SK-N-MC (cell line): Measurements from ENCODE around the gene RTBDN.
"Not testable (repeated sequence)": the region's sequence is repeated elsewhere in the genome, so short reads cannot be mapped to it uniquely, and the experiment has no call there.

Experiments used
- DNase-seq: peaks from one replicate; pipeline ENCODE4 v3.0.0-alpha.2; 2011; ENCODE audit warnings: low read depth, low spot score
- H3K27ac ChIP-seq: fragments of 200-600 bp; sonication (generic); 2 replicates; pipeline ENCODE4 v1.5.1; 2016; ENCODE audit warnings: mixed run types
- H3K36me3 ChIP-seq: fragments of 200-600 bp; sonication (generic); 2 replicates; pipeline ENCODE4 v1.6.1; 2017; ENCODE audit warnings: antibody characterized with exemption, low read length, mixed read lengths; ENCODE audit not compliant: insufficient read depth
- H3K4me3 ChIP-seq: fragments of 200-600 bp; sonication (generic); 2 replicates; pipeline ENCODE4 v1.5.1; 2016
- H3K9ac ChIP-seq: fragments of 200-600 bp; sonication (generic); 2 replicates; pipeline ENCODE4 v1.8.0; 2017; ENCODE audit warnings: mixed run types, mixed read lengths; ENCODE audit not compliant: insufficient read length
- H3K9me3 ChIP-seq: fragments of 200-600 bp; sonication (generic); 2 replicates; pipeline ENCODE4 v1.6.1; 2017; ENCODE audit warnings: low read depth, mild to moderate bottlenecking, antibody characterized with exemption, low read length, moderate library complexity, mixed read lengths
- EZH2 ChIP-seq: fragments of 200-600 bp; sonication (generic); IDR thresholded peaks from one replicate; pipeline ENCODE4 v1.6.1; 2017; ENCODE audit warnings: antibody characterized with exemption
- FOXP2 ChIP-seq: optimal IDR thresholded peaks from 2 replicates; pipeline ENCODE3; 2011; ENCODE audit warnings: mild to moderate bottlenecking, moderate library complexity; ENCODE audit not compliant: insufficient read depth; ENCODE audit errors: extremely low read length, control extremely low read depth
- POLR2AphosphoS5 ChIP-seq: IDR thresholded peaks from 2 replicates; pipeline ENCODE4 v1.6.1; 2012; ENCODE audit warnings: mild to moderate bottlenecking, low read depth, low read length, borderline replicate concordance

The RTBDN gene

DNA sequence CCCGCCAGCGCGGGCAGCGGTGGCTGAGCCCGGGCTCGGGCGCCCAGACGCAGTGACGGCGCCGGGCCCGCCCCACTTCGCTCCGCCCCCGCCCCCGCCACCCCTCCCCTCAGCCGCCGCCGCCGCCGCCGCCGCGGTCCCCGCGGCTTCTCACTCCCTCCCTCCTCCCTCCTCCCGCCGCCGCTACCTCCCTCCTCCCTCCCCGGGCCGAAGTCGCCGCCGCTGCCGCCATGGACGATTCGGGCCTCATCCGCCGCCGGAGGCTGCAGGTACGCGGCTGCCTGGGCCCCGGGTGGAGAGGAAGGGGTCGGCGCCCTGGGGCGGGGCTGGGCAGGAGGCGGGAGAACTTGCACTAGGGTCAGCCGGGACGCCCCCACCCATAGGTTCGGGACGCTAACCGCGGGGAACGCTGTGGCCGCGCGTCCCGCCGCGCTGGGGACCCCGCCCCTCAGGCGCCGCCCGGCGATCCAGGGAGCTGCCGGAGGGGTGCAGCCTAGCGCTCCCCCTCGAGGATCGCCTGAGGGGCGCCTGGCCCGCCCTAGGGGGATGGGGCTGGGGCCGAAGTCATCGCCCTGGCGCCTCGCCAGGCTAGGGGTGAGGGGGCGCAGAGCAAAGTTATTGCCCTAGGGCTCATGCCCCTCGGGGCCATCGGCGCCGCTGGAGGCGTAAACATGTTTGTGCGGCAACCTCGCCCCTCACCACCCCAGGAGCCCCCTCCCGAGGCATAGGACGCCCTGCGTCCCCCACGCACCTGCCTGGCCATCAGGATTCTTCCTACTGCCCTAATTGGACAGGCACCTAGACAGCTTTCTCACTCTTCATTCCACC lies 427 bp downstream of the RTBDN start:
- TF ChIP-seq POLR2AphosphoS5, result no peak
- no peak for TF ChIP-seq EZH2
- TF ChIP-seq FOXP2, result no peak
- no peaks in the 10 kb centered on the region for H3K36me3 ChIP-seq
- peak overlapping the region; percentile 80 for H3K4me3 ChIP-seq
- H3K9ac ChIP-seq, result no peak overlapping the region
- H3K27ac ChIP-seq, result no peak overlapping the region
- H3K9me3 ChIP-seq, result no peaks in the 10 kb centered on the region
- DNase-seq, result no peak

DNA sequence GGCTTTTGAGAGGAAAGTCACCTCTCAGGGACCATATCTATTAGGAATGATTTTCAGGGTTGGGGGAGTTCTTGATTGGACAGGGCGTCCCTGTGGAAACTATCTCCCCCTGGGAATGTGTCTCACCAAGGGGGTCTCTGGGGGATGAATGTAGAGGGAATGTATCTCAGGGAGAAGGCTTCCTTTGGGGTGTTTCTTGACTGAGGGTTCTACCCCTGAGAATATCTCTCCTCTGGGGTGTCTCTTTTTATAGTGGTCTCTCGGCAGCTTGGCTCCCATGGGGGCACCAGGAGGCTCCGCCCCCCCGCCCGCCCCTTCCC lies 1.0 kb downstream of the RTBDN start:
- Histone ChIP-seq H3K9ac (no peak overlapping the region), H3K27ac (no peak overlapping the region), H3K4me3 (peak overlapping the region; percentile 37), H3K36me3 (no peaks in the 10 kb centered on the region), H3K9me3 (no peaks in the 10 kb centered on the region)
- DNase-seq, result no peak
- TF ChIP-seq EZH2 (no peak), FOXP2 (no peak), POLR2AphosphoS5 (no peak)

DNA sequence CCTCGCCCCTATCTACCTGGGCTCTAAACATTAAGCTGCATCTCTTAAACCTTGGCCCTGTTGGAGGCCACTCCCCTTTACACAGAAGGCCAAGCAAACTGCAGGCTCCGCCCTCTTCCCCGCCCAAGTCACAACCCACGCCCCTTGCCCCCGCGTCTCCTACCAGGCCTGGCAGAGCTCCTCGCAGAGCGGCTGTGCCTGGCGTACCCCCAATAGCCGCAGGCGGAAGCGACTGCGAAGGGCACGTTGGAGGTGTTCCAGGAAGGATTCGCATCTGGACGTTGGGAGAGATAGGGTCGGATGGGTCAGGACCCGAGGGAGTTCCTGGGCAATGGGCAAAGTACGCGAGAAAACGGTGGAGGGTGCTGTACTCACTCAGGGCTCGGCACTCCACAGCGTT lies 5.9 kb downstream of the RTBDN start:
- H3K4me3 ChIP-seq, result peak overlapping the region; percentile 22; the same call in 1 of the 2 replicates
- H3K9me3 ChIP-seq, result no peaks in the 10 kb centered on the region
- no peak overlapping the region for H3K9ac ChIP-seq
- no peak for TF ChIP-seq EZH2
- no peak for TF ChIP-seq POLR2AphosphoS5
- TF ChIP-seq FOXP2, result no peak
- DNase-seq, result no peak
- no peaks in the 10 kb centered on the region for H3K36me3 ChIP-seq
- no peak overlapping the region for H3K27ac ChIP-seq

DNA sequence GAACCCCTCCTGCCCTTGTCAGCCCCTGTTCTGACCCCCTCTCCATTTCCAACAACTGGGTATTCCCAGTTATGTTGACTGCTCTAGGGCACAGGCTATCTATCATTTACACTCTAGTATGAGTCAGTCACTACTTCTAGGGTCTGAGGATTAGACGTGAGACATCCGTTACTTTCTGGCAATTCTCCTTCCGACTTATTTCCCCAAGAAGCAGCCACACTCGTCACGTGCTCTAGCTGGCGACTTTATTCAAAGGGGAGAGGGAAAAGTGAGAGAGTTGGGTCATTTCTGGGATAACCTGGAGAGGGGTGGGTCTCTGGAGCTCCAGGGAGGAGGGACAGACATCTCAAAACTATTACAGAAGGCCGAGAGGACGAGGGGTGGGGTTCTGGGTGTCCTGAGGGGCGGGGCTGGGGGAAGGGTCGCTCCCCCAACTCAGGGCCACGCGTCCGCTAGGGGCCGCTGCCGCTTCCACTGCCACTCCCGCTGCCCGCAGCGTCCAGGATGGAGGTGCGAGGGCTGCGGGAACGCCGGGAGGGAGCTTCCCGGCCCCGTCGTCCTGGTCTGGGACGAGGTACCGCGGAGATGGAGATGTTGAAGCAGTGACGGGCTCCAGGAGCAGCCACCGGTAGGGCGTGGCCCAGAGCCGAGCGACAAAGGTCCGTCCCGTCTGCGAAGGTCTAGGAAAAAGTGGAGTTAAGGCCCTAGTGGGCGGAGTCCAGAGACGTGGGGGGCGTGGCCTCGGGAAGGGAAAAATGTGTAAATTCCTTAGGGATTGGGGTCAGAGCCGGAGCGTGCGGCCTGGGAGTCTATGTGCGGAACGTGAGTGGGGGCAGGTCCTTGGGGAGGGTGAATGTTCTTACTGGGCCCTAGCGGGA lies 8.9 kb downstream of the RTBDN start:
- TF ChIP-seq FOXP2 (no peak), POLR2AphosphoS5 (no peak), EZH2 (no peak)
- no peak for DNase-seq
- no peaks in the 10 kb centered on the region for H3K9me3 ChIP-seq
- no peaks in the 10 kb centered on the region for H3K36me3 ChIP-seq
- no peak overlapping the region for H3K9ac ChIP-seq
- H3K27ac ChIP-seq, result no peak overlapping the region
- peak overlapping the region; percentile 63 for H3K4me3 ChIP-seq

DNA sequence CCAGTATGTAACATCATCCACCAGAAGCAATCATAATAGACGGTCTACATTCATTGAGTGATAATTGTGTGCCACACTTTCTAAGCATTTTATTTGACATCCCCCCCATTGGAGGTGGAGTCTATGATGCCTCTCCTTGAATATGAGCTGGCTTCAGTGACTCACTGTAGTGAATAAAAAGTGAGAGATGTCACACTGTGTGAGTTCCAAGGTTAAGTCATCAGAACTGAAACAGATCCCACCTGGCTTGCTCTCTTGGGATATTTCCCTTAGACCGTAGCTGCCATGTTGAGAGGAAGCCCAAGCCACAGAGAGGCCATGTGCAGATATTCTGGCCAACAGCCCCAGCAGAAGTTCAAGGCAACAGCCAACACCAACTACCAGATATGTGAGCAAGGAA lies 12.6 kb downstream of the RTBDN start:
- Histone ChIP-seq H3K36me3 (no peaks in the 10 kb centered on the region), H3K9ac (no peak overlapping the region), H3K9me3 (no peaks in the 10 kb centered on the region), H3K4me3 (no peak overlapping the region), H3K27ac (no peak overlapping the region)
- no peak for DNase-seq
- TF ChIP-seq FOXP2, result no peak
- no peak for TF ChIP-seq POLR2AphosphoS5
- TF ChIP-seq EZH2, result no peak

DNA sequence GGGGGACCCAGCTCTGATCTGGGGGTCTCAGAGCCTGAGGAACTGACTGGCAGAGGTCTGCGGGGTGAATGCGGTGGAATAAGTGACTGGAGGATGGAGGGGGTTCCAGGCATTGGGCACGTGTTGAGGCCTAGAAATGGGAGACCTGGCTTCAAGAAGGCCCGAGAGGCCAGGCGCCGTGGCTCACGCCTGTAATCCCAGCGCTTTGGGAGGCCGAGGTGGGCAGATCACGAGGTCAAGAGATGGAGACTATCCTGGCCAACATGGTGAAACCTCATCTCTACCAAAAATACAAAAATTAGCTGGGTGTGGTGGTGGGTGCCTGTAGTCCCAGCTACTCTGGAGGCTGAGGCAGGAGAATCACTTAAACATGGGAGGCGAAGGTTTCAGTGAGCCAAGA lies 16.6 kb downstream of the RTBDN start:
- DNase-seq, H3K4me3 ChIP-seq, H3K9me3 ChIP-seq, H3K9ac ChIP-seq, H3K27ac ChIP-seq: not testable (repeated sequence)
- peaks cover 14% of the 10 kb centered on the region; the same call in 1 of the 2 replicates for H3K36me3 ChIP-seq

DNA sequence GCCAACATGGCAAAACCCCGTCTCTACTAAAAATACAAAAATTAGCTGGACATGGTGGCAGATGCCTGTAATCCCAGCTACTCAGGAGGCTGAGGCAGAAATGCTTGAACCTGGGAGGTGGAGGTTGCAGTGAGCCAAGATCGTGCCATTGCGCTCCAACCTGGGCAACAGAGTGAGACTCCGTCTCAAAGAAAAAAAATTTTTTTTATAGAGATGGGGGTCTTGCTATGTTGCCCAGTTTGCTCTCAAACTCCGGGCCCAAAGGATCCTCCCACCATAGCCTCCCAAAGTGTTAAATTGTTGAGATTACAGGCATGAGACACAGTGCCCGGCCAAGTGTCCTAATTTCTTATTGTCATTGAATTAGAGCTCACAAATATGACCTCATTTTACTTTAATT lies 17.2 kb downstream of the RTBDN start:
- H3K9me3 ChIP-seq, DNase-seq, H3K27ac ChIP-seq, H3K9ac ChIP-seq, H3K4me3 ChIP-seq: not testable (repeated sequence)
- H3K36me3 ChIP-seq, result peaks cover 15% of the 10 kb centered on the region; the same call in 1 of the 2 replicates

DNA sequence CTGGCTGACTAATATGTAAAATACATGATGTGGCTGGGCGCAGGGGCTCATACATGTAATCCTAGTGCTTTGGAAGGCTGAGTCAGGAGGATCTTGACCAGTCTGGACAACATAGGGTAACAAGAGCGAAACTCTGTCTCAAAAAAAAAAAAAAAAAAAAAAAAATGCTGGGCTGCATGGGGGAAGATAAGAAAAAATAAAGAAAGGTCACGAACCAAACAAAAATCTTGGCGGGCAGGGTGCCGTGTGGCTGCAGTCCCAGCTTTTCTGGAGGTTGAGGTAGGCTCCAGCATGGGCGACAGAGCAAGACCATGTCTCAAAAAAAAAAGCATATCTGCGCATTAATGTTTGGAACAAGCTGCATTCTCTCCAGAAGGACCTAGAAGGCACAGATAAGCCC lies 19.3 kb downstream of the RTBDN start:
- no peak overlapping the region for H3K4me3 ChIP-seq
- no peak overlapping the region for H3K27ac ChIP-seq
- H3K36me3 ChIP-seq, result peaks cover 22% of the 10 kb centered on the region; the same call in 1 of the 2 replicates
- no peaks in the 10 kb centered on the region for H3K9me3 ChIP-seq
- no peak overlapping the region for H3K9ac ChIP-seq
- TF ChIP-seq EZH2 (no peak), FOXP2 (no peak), POLR2AphosphoS5 (no peak)
- DNase-seq, result no peak
